Activated T-cell treated with anti-CD3 and anti-CD28 coated beads, Interleukin-2, amount 50 U/mL, for 72 hours (primary cell): ENCODE results near the gene FITM1. TPM values are rescaled to one million over a fixed set of nuclear protein-coding genes. Genes with fewer than 3 reads are reported as not detected.

ENCODE experiments used
- ATAC-seq, 2 donors: fragments of 150-1000 bp; cut with Tn5 transposase; replicated peaks in 1 of 2; 2 replicates each; pipeline ENCODE4 v1.10.0; 2021; ENCODE audit warnings: moderate library complexity in 2 of 2, mild to moderate bottlenecking in 1 of 2
- DNase-seq, 2 donors: peaks; one replicate each; pipeline ENCODE4 v3.0.0; 2021 to 2022; ENCODE audit warnings: mixed read lengths in 1 of 2
- H3K27ac Mint-ChIP-seq: one replicate; pipeline ENCODE4 v1.8.0; 2022; ENCODE audit warnings: mild to moderate bottlenecking, moderate library complexity, mixed read lengths
- H3K27me3 Mint-ChIP-seq: one replicate; pipeline ENCODE4 v1.8.0; 2022; ENCODE audit warnings: low read depth, mixed read lengths
- H3K36me3 Mint-ChIP-seq, 2 donors: one replicate each; pipeline ENCODE4 v1.8.0; 2022; ENCODE audit warnings: mixed read lengths in 2 of 2, mild to moderate bottlenecking in 1 of 2; ENCODE audit not compliant: insufficient read depth in 2 of 2
- H3K4me1 Mint-ChIP-seq: one replicate; pipeline ENCODE4 v1.8.0; 2022; ENCODE audit warnings: low read depth, mixed read lengths
- H3K4me3 Mint-ChIP-seq, 2 donors: one replicate each; pipeline ENCODE4 v1.8.0; 2022; ENCODE audit warnings: mild to moderate bottlenecking in 2 of 2, mixed read lengths in 2 of 2, moderate library complexity in 2 of 2
- H3K9me3 Mint-ChIP-seq, 2 donors: one replicate each; pipeline ENCODE4 v1.8.0; 2022; ENCODE audit warnings: mixed read lengths in 2 of 2
- total RNA-seq, 2 donors: library from RNA; stranded (reverse); gene quantifications; one replicate each; pipeline ENCODE4 v1.2.3, GENCODE V29; 2022

Gene FITM1
- total RNA-seq, 2 donors from 2014 or later: 0.46 to 2.2 TPM

DNA sequence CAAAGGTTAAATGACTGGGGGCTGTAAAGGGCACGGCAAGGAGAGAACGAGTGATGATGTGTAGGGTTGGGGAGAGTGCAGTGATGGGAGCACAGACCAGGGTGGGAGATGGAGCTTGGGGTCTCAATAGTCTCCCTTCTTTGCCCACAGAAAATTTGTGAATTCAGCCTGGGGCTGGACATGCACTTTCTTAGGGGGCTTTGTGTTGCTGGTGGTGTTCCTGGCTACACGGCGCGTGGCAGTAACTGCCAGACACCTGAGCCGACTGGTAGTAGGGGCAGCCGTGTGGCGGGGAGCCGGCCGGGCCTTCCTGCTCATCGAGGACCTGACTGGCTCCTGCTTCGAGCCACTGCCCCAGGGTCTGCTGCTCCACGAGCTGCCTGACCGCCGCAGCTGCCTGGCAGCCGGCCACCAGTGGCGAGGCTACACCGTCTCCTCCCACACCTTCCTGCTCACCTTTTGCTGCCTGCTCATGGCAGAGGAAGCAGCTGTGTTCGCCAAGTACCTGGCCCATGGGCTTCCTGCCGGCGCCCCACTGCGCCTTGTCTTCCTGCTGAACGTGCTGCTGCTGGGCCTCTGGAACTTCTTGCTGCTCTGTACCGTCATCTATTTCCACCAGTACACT lies 1.7 kb downstream of the FITM1 start:
- peaks cover 38% of the 10 kb centered on the region for H3K4me1 Mint-ChIP-seq
- H3K36me3 Mint-ChIP-seq: peaks cover 3 to 5% of the 10 kb centered on the region in 2 donors
- H3K27ac Mint-ChIP-seq: peak overlapping the region; percentile 42
- peak overlapping the region; percentile 54 to 64 for H3K4me3 Mint-ChIP-seq
- ATAC-seq (no peak), DNase-seq (peak; percentile 44 to 49)
- no peaks in the 10 kb centered on the region for H3K27me3 Mint-ChIP-seq
- no peaks in the 10 kb centered on the region for H3K9me3 Mint-ChIP-seq

DNA sequence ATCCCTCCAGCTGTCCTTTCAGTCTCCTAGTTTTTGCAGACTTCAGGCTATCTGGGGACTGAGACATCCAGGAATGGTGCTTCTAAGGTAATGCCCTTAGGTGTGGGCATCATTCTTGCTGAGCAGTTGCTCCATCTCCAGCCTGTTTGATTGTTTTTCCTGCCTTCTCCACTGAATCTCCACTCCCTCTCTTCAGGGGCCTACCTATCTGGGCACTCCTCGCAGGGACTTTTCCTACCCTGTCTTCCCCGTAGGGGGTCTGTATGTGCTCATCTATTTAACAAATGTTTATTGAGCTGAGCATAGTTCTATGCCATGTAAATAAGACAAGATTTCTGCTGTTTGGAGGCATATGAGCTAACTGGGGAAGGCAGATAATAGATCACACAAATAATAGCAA lies 2.5 kb downstream of the FITM1 start:
- Mint-ChIP-seq H3K4me1 (peaks cover 44% of the 10 kb centered on the region), H3K4me3 (peak overlapping the region; percentile 54 to 64), H3K9me3 (no peaks in the 10 kb centered on the region), H3K27ac (peak overlapping the region; percentile 42), H3K36me3 (peaks cover 4 to 6% of the 10 kb centered on the region in 2 donors), H3K27me3 (no peaks in the 10 kb centered on the region)
- DNase-seq (no peak), ATAC-seq (no peak)

DNA sequence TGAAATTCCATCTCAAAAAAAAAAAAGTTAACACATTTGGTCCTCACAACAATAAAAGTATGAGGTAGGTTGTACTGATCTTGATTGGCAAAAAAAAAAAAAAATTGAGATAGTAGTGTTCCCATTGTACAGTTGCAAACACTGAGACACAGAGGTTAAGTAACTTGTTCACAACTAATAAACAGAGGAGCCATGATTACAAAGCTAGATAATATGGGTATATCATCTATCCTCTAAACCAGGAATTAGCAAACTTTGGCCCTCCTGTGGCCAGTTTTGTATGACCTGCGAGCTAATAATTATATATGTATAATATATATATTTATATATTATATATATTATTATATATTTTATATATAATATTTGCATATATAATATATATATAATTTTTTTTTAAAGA lies 3.3 kb downstream of the FITM1 start:
- Mint-ChIP-seq H3K4me1 (peaks cover 49% of the 10 kb centered on the region), H3K4me3 (no peak overlapping the region), H3K36me3 (peaks cover 8 to 10% of the 10 kb centered on the region in 2 donors), H3K27me3 (no peaks in the 10 kb centered on the region), H3K9me3 (no peaks in the 10 kb centered on the region), H3K27ac (no peak overlapping the region)
- ATAC-seq (no peak), DNase-seq (no peak)

DNA sequence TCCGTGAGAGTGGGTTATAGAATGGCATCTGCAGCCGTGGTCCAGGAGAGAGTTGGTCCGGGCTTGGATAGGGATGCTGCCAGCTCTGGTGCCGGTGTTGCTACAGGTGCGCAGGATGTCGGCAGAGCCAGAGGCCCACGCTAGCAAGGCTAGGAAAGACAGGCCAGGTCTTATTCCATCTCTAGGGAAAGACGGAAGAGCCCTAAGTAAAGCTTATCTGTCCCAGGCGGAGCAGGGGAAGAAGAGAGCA lies 5.0 kb downstream of the FITM1 start:
- H3K36me3 Mint-ChIP-seq: peaks cover 11 to 18% of the 10 kb centered on the region in 2 donors
- H3K27me3 Mint-ChIP-seq: no peaks in the 10 kb centered on the region
- peaks cover 61% of the 10 kb centered on the region for H3K4me1 Mint-ChIP-seq
- ATAC-seq (peak; percentile 0 to 1), DNase-seq (no peak)
- peak overlapping the region; percentile 92 to 95 for H3K4me3 Mint-ChIP-seq
- no peaks in the 10 kb centered on the region for H3K9me3 Mint-ChIP-seq
- peak overlapping the region; percentile 90 for H3K27ac Mint-ChIP-seq

DNA sequence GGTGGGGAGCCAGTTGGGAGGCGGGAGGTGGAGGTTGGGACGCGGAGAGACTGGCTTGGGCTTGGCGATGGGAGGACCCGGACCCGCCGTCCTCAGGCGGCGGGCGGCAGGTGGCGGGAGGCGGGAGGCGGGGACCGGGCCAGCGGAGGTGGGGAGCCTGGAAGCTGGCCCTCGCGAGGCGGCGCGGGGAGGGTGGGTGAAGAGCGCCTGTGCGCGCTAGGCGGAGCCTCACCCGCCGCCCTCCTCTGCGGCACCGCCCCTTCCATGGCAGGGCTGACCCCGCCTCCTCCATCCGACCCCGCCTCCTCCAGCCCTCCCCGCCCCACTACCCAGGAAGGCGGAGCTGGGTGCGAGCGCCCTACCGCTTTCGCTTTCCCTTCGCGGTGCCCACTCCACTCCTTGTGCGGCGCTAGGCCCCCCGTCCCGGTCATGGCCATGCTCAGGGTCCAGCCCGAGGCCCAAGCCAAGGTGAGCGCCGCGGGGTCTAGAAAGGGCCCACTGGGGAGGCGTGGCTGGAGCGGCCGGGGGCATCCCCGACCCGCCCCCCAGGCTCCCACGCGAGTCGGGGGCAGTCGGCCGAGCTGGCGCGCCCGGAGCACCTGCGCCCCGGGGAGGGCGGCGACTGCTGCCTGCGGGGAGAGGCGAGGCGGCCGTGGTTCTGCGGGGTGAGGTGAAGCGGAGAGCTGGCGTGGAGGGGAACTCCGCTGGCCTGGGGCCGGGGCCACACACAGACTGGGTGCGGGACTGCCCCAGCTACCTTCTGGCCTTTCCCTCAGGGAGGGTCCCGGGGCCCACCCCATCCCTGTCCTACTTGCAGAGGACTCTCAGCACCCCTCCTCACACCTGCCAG lies 5.6 kb downstream of the FITM1 start, which contains the start of gene PSME1:
TSS of gene PSME1 (plus strand) at position 361 of the 850 bp plus-strand sequence. CDS start at position 430, 69 bp downstream.
- Mint-ChIP-seq H3K36me3 (peaks cover 11 to 21% of the 10 kb centered on the region in 2 donors), H3K27me3 (no peaks in the 10 kb centered on the region), H3K4me3 (peak within 1 kb of the TSS; percentile 92 to 95), H3K27ac (peak within 1 kb of the TSS; percentile 91), H3K9me3 (no peaks in the 10 kb centered on the region), H3K4me1 (peaks cover 61% of the 10 kb centered on the region)
- DNase-seq (peak; percentile 95 to 97), ATAC-seq (peak; percentile 94 to 97)

DNA sequence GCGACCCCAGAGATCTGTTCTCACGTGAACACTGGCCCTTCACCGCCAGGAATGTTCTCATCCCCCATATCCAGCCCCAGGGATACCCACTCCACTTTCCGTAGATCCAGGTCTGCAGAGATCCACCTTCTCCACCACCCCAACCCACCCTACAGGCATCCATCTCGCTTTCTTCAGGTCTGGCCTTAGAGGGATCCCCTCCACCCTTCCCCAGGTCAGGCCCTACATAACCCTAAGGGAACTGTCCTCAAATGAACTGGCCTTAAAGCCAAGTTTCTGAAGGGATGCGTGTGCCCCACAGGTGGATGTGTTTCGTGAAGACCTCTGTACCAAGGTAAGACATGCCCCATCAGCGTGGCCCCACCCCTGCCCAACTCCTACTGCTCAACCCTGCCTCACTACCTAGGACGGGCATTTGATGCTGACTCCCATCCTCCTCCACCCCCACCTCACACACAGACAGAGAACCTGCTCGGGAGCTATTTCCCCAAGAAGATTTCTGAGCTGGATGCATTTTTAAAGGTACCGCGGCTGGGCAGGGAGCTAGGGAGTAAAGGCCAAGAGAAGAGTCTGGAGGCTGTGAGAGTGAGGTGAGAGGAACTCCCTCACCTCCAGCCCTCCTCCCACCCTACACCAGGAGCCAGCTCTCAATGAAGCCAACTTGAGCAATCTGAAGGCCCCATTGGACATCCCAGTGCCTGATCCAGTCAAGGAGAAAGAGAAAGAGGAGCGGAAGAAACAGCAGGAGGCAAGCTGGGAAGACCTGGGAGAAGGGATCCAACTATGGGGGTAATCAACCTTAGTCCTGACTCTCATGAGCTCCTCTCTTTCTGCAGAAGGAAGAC lies 6.4 kb downstream of the FITM1 start:
- ATAC-seq (no peak), DNase-seq (no peak)
- H3K36me3 Mint-ChIP-seq: peaks cover 11 to 22% of the 10 kb centered on the region in 2 donors
- no peaks in the 10 kb centered on the region for H3K9me3 Mint-ChIP-seq
- H3K4me3 Mint-ChIP-seq: peak overlapping the region; percentile 92 to 95
- H3K4me1 Mint-ChIP-seq: peaks cover 61% of the 10 kb centered on the region
- H3K27ac Mint-ChIP-seq: peak overlapping the region; percentile 91
- H3K27me3 Mint-ChIP-seq: no peaks in the 10 kb centered on the region

DNA sequence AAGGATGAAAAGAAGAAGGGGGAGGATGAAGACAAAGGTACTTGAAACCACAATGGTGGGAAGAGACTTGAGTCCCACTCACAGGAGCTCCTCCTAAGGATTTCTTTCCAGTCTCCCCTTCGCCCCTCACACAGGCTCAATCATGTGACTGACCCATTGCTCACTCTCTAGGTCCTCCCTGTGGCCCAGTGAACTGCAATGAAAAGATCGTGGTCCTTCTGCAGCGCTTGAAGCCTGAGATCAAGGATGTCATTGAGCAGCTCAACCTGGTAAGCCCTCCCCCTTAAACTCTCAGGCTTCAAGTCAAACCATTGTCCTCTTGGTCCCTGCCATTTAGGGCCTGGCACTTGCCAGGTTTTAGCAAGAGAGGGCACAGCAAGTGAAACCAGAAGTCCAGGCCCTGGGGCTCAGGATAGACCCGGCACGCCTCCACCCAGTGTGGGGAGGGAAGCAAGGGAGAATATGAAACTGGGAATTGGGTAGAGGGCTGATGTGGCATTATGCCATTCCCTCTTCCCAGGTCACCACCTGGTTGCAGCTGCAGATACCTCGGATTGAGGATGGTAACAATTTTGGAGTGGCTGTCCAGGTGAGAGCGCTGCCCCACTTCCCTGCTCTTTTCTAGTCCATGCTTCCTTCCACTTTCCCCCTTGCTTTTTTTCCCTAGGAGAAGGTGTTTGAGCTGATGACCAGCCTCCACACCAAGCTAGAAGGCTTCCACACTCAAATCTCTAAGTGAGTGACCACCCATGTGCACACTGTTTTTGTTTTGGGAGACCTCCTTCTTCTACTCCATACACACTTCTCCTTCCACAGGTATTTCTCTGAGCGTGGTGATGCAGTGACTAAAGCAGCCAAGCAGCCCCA lies 7.3 kb downstream of the FITM1 start:
- peaks cover 13 to 25% of the 10 kb centered on the region in 2 donors for H3K36me3 Mint-ChIP-seq
- no peaks in the 10 kb centered on the region for H3K27me3 Mint-ChIP-seq
- ATAC-seq (no peak), DNase-seq (no peak)
- peak overlapping the region; percentile 91 for H3K27ac Mint-ChIP-seq
- peak overlapping the region; percentile 92 to 95 for H3K4me3 Mint-ChIP-seq
- no peaks in the 10 kb centered on the region for H3K9me3 Mint-ChIP-seq
- peaks cover 61% of the 10 kb centered on the region for H3K4me1 Mint-ChIP-seq

DNA sequence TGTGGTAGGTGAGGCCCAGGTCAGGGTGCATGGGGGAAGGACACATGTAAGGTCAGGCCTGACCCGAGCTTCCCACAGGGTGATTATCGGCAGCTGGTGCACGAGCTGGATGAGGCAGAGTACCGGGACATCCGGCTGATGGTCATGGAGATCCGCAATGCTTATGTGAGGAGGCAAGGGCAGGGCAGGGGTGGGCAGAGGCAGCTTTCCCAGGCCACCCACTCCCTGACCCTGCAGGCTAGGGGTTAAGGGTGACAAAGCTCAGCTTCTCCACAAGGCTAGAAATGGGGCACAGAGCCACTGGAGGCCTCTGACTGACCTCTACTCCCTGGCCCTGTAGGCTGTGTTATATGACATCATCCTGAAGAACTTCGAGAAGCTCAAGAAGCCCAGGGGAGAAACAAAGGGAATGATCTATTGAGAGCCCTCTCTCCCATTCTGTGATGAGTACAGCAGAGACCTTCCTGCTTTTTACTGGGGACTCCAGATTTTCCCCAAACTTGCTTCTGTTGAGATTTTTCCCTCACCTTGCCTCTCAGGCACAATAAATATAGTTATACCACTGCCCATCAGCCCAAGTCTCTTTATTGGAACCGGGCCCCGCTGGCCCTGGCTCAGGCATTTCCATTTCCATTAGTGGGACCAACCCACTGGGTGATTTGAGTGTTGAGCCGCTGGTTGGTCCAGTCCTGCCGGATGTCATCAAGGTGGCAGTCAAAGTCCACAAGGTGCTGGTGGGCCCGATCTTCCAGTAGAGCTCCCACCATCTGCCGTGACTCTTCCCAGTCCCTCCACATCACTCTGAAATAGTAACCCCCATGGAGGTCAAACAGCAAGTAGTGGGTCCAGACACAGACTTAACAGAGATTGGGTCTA lies 8.2 kb downstream of the FITM1 start:
- no peaks in the 10 kb centered on the region for H3K27me3 Mint-ChIP-seq
- peaks cover 17 to 29% of the 10 kb centered on the region in 2 donors for H3K36me3 Mint-ChIP-seq
- no peak for ATAC-seq
- H3K4me3 Mint-ChIP-seq: peak overlapping the region; percentile 94 to 99
- H3K4me1 Mint-ChIP-seq: peaks cover 63% of the 10 kb centered on the region
- peak overlapping the region; percentile 90 for H3K27ac Mint-ChIP-seq
- DNase-seq: no peak
- H3K9me3 Mint-ChIP-seq: no peaks in the 10 kb centered on the region

DNA sequence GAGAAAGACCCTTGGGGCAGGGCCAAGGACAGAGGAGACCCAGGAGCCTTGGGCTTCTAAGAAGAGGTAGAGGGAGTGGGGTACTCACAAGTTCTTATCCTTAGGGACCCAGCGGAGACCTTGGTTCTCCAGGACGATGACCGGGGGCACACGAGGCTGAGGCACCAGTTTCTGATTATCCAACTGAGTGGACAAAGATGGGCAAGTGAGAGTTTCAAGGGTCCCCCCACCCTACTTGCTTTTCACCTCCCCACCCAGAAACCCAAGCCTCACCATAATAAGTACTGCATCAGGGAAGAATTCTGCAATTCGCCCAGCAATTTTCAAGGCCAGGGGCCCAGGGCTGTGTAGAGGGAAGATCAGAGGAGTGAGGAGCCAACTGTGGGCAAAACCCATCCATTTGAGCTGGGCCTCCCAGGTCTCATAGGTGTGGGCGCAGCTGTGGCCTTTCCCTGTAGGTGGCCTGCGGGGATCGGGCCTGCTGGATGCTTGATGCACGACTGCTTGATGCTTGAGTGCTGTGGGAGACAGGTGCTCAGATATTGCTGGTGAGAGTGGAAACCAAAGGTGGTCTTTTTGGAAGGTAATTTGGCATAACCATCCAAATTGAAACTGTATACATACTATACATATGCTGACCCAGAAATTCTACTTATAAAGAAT lies 8.9 kb downstream of the FITM1 start:
- peak overlapping the region; percentile 90 for H3K27ac Mint-ChIP-seq
- peak in 1 of 2 donors; percentile 45 for DNase-seq
- H3K4me3 Mint-ChIP-seq: peak overlapping the region; percentile 94 to 99
- ATAC-seq: no peak
- peaks cover 20 to 33% of the 10 kb centered on the region in 2 donors for H3K36me3 Mint-ChIP-seq
- peaks cover 71% of the 10 kb centered on the region for H3K4me1 Mint-ChIP-seq
- no peaks in the 10 kb centered on the region for H3K9me3 Mint-ChIP-seq
- no peaks in the 10 kb centered on the region for H3K27me3 Mint-ChIP-seq

DNA sequence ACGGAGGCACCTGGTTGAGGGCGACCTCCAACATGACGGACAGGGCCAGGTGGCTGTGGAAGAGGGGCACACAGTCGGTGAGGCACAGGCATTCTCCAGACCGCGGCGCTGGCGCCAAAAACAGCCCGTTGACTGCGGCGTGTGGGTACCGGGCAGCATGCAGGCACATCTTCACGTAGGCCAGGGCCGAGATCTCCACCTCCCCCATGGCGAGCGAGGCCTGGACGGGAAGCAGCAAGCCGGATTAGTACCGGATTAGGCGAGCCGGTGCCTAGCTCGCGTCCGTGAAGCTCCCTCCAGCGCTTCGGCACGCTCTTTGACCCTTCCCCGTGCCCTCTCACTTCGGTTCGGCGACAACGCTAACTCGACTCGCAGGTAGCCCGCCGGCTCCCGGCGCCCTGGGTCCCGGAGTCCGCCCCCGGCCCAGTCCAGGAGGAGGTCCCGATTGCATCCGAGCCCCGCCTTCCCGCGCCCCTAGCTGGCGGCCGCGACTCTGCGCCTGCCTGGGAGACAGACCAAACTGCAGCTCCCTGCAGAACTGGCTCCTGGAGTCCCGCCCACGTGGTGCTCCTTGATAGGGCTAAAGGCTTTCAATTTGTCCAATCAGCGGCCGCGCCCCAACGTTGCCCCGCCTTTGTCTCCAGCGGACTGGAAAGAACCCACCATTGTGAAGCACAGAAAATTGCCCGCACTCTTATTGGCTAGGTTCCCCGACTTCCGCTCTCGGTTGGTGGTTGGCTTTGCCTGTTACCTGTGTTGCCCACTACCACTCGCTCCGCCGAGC lies 10.8 kb downstream of the FITM1 start, which contains the start of gene EMC9:
TSS of gene EMC9 (minus strand) at position 495 of the 784 bp plus-strand sequence. CDS start at position 208, 287 bp downstream.
- H3K9me3 Mint-ChIP-seq: no peaks in the 10 kb centered on the region
- peak within 1 kb of the TSS; percentile 96 for H3K27ac Mint-ChIP-seq
- peak within 1 kb of the TSS; percentile 94 to 99 for H3K4me3 Mint-ChIP-seq

More for the DNA sequence above, 10.8 kb downstream of the FITM1 start, which contains the start of gene EMC9:
- ATAC-seq (peak; percentile 88), DNase-seq (peak; percentile 99 to 100)
- peaks cover 78% of the 10 kb centered on the region for H3K4me1 Mint-ChIP-seq
- H3K27me3 Mint-ChIP-seq: no peaks in the 10 kb centered on the region
- peaks cover 28 to 39% of the 10 kb centered on the region in 2 donors for H3K36me3 Mint-ChIP-seq
